ENCODE data around the gene LRP5.

DNA sequence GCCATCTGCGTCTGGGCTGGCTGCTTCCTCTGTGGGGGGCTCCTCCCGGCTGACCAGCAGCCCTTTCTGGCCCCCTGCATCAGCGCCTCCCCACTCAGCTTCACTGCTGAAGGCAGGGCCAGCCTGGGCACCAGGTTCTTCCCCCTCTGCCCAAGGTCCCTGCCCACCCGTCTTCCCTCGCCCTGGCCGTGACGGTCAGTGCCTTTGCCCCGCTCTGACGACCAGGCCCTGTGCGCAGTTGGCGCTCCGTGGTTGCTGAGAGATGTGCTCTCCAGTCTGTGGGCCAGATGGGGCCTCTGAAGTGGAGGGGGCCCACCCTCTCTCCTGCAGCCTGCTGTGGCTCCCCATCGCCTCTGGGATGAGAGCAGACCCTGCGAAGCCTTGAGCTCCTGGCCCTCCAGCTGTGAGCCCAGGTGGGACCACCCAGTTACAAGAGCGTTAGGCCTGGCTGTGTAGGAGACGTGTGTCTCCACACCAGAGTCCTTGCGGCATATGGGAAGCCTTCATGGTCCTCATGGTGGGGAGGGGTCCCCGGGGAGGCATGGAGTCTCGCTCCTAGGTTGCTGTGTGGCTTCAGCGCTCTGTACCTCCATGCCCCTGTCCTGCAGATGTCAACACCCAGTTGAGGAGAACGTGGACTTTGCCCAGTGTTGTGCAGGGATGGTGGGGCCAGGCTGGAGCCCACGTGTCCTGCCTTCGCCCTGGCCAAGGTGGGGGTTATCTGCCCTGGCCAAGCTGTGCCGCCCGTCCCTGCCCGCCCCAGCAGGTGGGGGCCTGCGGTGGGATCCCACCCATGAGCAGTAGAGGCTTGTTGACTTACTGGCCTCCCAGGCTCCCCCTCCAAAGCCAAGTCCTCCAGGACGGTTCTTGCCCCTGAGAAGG lies 14.2 kb downstream of the LRP5 start:
- TF ChIP-seq, protein P1, sequence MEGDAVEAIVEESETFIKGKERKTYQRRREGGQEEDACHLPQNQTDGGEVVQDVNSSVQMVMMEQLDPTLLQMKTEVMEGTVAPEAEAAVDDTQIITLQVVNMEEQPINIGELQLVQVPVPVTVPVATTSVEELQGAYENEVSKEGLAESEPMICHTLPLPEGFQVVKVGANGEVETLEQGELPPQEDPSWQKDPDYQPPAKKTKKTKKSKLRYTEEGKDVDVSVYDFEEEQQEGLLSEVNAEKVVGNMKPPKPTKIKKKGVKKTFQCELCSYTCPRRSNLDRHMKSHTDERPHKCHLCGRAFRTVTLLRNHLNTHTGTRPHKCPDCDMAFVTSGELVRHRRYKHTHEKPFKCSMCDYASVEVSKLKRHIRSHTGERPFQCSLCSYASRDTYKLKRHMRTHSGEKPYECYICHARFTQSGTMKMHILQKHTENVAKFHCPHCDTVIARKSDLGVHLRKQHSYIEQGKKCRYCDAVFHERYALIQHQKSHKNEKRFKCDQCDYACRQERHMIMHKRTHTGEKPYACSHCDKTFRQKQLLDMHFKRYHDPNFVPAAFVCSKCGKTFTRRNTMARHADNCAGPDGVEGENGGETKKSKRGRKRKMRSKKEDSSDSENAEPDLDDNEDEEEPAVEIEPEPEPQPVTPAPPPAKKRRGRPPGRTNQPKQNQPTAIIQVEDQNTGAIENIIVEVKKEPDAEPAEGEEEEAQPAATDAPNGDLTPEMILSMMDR (IDR thresholded peaks at IDR 0.05; ENCODE audit: insufficient read depth, low read length, poor library complexity, severe bottlenecking), result no peak
- TF ChIP-seq EZH2phosphoT487 (conservative IDR thresholded peaks at IDR 0.05; ENCODE audit: low read length), result no peak
